ENCODE data around the gene SDK1.

The SDK1 gene

DNA sequence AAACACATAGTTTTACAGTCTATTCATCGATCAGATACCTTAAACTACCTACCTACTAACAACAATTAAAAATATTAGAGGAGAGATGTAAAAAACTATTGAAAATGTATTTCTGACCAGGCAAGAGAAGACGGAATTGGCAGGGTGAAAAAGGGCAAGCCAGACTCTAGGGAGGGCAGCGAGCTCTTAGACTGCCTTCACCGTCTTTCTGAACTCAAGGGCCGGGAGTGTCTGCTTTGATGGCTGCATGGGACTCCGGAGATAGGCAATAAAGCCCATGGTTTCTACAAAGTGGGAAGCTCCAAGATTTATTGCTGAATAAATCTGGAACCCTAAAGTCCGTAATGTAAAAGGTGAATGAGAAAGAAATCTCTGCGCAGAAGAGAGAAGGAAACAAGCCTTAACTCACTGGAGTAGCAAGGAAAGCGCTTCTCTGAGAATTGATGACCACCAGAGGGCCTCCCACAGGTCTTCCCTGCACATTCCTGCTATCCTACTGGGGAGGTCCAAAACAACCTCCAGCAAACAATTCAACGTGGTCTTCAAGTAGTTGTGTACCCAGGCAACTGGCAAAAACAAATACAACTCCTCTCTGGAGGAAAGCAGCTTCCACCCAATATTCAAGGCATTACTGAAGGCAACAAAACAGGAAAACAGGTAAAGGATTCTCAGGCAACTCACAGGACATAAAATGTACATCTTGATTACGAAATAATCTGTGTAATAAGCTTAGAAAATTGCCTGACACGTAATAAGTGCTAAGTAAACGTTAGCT is 181.3 kb downstream of the SDK1 start:
- DNase-seq (ENCODE audit: low read depth, low spot score): peak; percentile 56
- in situ Hi-C loops (cut with HindIII; ENCODE audit: low sequenced_read_pairs): no loop called here
- peak; percentile 75 for TF ChIP-seq CTCF (IDR thresholded peaks at IDR 0.05; ENCODE audit: low read depth, low read length)
- no peak overlapping the region for H3K4me3 ChIP-seq (ENCODE audit: low read depth, low read length)

DNA sequence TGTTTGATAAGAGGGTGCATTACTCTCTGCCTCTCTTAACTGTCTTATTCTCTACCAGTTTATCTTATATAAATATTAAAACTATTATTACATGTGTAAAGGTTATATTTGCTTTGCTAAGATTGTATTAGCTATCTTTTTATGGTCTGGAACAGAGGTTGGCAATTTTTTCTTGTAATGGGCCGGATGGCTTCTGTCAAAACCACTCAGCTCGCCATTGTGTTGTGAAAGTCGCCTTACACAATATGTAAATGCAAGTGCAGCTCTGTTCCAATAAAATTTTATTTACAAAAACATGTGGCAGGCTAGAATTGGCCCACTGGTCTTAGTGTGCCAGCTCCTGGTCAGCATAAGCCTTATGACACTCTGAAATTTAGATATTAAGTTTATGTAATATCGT is 185.8 kb downstream of the SDK1 start:
- no peak for TF ChIP-seq CTCF (IDR thresholded peaks at IDR 0.05; ENCODE audit: low read depth, low read length)
- in situ Hi-C loops (cut with HindIII; ENCODE audit: low sequenced_read_pairs): no loop called here
- H3K4me3 ChIP-seq (ENCODE audit: low read depth, low read length): no peak overlapping the region
- no peak for DNase-seq (ENCODE audit: low read depth, low spot score)

DNA sequence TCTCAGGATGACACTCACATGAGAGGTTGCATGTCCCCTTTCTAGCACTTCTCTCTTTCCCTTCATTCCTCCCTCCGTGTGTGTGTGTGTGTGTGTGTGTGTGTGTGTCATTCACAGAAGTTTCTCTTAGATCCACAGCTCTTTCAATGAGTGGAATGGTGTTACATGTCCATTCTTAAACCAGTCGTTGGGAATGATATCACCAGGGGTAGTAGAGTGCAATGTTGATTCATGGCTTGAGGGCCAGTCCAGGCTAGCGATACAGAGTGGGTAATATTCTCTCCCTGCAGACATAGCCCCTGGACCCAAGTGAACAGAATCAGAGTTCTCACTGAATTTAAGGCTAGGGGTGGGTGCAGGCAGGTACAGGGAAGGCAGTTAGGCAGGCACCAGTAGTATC is 187.8 kb downstream of the SDK1 start:
- no peak for TF ChIP-seq CTCF (IDR thresholded peaks at IDR 0.05; ENCODE audit: low read depth, low read length)
- H3K4me3 ChIP-seq (ENCODE audit: low read depth, low read length): no peak overlapping the region
- in situ Hi-C loops (cut with HindIII; ENCODE audit: low sequenced_read_pairs): no loop called here
- no peak for DNase-seq (ENCODE audit: low read depth, low spot score)

DNA sequence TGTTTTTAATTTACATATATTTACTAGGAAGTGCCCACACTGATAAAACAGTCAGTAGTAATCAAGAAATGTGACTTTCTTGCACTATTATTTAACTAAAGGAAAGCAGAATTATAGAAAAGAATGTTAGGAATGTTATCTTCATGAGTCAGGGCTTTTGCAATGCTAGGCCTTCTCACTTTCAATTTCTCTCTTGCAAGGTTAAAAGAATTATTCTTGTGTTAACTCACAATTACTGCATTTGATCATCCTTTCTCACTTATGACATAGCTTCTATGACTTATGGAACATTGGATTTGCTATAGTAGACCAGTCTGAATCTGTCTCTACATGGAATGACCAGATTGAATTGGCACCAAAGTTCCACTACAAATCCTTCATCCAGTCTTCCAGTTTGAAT is 192.4 kb downstream of the SDK1 start:
- DNase-seq (ENCODE audit: low read depth, low spot score): peak; percentile 60
- TF ChIP-seq CTCF (IDR thresholded peaks at IDR 0.05; ENCODE audit: low read depth, low read length): no peak
- in situ Hi-C loops (cut with HindIII; ENCODE audit: low sequenced_read_pairs): no loop called here
- H3K4me3 ChIP-seq (ENCODE audit: low read depth, low read length): no peak overlapping the region

GRCh38 chr7:3494947-3495346 is 193.9 kb downstream of the SDK1 start:
- in situ Hi-C loops (cut with HindIII; ENCODE audit: low sequenced_read_pairs): no loop called here

DNA sequence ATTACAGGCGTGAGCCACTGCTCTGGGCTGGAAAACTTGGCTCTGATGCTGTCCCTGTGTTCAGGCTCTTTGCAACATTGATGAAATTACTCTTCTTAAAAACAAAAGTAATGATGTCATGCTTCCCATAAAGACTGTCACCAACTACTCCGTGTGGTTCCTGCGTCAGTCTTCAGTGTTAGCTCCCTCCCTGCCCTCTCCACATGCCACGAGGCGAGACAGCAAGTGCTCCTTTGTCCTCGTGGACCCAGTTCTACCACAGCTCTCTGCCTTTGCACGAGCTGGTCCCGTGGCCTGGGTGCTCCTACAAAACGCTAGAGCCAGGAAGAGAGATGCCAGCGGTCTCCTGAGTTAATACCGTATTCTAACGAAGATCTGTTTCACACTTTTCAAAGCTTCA is 194.5 kb downstream of the SDK1 start:
- DNase-seq (ENCODE audit: low read depth, low spot score): no peak
- TF ChIP-seq CTCF (IDR thresholded peaks at IDR 0.05; ENCODE audit: low read depth, low read length): no peak
- in situ Hi-C loops (cut with HindIII; ENCODE audit: low sequenced_read_pairs): no loop called here
- no peak overlapping the region for H3K4me3 ChIP-seq (ENCODE audit: low read depth, low read length)

More at GRCh38 chr7:3494947-3495346, 193.9 kb downstream of the SDK1 start:
- DNase-seq (ENCODE audit: low read depth, low spot score): no peak
- no peak overlapping the region for H3K4me3 ChIP-seq (ENCODE audit: low read depth, low read length)
- TF ChIP-seq CTCF (IDR thresholded peaks at IDR 0.05; ENCODE audit: low read depth, low read length): no peak

All from astrocyte of the spinal cord (primary cell).